Mucosa of gallbladder (tissue), 1 donor: Measurements from ENCODE around the gene CRY2. TPM values are rescaled to one million over a fixed set of nuclear protein-coding genes. Genes with fewer than 3 reads are reported as not detected.
"Not testable (repeated sequence)": the region's sequence is repeated elsewhere in the genome, so short reads cannot be mapped to it uniquely, and the experiment has no call there.

Source experiments
- DNase-seq: peaks from one replicate; pipeline ENCODE4 v3.0.0-alpha.2; 2020; ENCODE audit warnings: low spot score
- total RNA-seq: library from RNA; stranded (reverse); gene quantifications from one replicate; pipeline ENCODE4 v1.2.1, GENCODE V29; 2021
- donor health status: DM: no; HTN: no; CAD: no.

CRY2 gene
- total RNA-seq, result 61.9 TPM

DNA sequence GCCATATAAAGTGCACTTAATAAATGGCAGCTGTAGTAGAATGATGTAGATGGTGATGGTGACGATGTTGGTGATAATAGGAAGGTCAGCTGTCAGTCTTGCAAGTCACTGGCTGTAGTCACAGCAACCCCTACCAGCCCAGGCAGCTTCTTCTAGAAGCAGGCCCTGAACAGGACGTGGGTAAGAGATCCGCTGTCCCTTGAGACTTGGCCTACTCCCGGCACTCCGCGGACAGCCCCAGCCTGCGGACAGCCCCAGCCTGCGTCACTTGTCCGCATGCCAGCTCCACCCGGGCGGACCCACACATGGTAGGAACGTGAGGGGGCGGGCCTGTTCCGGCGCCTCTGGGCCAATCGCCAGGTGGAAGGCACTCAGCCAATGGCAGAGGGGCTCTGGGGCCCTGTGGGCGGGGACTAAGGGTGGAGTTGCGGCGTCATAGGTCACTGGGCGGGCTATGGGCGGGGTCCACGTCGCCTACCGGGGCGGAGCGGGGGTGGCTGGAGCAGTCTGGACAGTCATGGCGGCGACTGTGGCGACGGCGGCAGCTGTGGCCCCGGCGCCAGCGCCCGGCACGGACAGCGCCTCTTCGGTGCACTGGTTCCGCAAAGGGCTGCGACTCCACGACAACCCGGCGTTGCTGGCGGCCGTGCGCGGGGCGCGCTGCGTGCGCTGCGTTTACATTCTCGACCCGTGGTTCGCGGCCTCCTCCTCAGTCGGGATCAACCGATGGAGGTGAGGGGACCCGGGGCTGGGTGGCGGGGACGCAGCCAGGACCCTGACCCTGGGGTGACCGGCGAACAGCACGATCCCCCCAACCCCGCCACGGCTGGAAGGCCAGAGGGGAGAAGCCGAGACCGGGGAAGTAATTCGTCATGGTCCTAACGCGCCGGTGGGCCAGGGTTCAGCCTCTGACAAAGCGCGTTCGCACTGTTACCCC, at the start of gene CRY2:
CRY2 (plus strand) TSS at position 502 of the 937 bp plus-strand sequence; CDS start at position 518, 16 bp downstream.
- peak; percentile 99 for DNase-seq

GRCh38 chr11:45798793-45799441, 48.4 kb upstream of the CRY2 start:
- no peak for DNase-seq

DNA sequence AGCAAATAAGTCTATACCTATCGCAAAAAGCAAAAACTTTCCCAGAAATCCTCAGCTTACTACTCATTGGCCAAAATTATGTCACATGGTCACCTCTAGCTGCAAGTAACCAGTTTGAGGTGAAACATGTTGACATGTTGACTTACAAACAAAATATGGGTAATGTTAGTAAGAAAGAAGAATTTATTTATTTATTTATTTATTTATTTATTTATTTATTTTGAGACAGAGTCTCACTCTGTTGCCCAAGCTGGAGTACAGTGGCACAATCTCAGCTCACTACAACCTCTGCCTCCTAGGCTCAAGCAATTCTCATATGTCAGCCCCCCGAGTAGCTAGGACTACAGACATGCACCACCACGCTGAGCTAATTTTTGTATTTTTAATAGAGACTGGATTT, 47.7 kb upstream of the CRY2 start:
- DNase-seq, result no peak

DNA sequence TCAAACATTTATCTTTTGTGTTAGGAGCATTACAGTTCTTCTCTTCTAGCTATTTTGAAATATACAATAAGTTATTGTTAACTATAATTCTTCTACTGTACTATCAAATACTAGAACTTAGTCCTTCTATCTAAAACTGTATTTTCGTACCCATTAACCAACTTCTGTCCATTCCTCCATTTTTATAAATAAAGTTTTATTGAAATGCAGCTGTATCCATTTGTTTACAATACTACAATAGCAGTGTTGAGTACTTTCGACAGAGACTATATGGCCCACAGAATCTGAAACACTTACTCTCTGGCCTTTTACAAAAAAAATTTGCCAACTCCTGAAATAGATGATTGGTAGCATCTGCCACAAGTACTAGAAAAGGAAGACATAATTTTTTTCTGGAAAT, 47.0 kb upstream of the CRY2 start:
- DNase-seq, result no peak

DNA sequence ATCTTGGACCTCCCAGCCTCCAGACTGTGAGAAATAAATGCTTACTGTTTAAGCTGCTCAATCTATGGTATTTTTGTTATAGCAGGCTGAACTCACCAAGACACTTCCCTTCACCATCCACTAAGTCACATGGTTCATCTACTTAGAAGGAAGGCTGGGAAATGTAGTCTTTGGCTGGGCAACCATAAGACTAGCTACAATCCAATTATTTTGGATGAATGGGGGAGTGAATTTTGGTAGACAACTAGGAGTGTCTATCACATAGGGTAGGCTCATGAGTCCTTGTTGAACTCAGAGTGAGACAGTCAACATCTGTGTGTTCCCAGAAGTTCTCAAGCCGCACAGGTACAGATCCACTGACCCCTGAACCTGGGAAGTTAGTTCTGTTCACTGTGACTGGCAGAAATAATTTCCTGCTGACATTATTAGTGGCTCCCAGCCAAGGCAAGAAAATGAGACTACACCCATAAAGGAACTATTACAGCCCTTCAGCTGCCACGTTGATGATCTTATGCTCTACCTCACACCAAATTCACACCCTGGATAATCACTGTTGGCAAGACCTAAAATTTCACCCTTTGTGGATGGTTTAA, 45.5 kb upstream of the CRY2 start:
- peak; percentile 63 for DNase-seq

DNA sequence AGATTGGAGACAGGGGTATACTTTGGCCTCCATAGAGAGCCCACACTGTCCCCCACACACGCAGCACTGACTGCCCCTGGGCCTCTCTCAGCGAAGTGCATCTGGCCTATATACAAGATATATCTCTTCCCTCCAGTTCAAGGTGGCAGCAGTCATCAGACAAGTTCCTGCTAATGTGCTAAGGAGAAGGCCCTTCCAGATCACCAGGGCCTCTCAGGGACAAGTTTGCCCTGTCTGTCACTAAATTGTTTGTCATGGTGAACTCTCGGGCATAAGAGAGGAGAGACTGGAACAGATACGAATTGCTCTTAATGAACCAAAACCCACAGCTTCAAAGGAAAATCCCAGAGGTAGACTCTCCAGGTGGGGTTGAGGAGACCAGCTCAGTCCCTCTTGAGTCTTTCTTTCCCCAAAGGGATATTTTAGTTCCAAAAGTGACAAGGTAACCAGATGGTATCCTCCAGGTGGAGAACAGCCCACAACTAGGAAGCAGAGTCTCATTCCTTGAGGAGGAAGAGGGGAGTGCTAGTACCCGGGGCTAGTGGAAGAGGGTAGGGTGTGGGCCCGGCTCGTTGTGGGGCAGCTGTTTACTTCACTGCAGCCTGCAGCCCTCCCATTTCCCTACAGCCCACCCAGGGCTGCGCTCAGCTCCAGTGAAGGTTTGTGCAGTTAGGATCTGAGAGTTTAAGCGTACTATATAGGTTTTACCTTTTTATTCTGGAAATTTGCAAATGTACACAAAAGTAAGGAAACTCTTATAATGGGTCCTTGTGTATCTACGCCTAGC, 44.6 kb upstream of the CRY2 start:
- no peak for DNase-seq

DNA sequence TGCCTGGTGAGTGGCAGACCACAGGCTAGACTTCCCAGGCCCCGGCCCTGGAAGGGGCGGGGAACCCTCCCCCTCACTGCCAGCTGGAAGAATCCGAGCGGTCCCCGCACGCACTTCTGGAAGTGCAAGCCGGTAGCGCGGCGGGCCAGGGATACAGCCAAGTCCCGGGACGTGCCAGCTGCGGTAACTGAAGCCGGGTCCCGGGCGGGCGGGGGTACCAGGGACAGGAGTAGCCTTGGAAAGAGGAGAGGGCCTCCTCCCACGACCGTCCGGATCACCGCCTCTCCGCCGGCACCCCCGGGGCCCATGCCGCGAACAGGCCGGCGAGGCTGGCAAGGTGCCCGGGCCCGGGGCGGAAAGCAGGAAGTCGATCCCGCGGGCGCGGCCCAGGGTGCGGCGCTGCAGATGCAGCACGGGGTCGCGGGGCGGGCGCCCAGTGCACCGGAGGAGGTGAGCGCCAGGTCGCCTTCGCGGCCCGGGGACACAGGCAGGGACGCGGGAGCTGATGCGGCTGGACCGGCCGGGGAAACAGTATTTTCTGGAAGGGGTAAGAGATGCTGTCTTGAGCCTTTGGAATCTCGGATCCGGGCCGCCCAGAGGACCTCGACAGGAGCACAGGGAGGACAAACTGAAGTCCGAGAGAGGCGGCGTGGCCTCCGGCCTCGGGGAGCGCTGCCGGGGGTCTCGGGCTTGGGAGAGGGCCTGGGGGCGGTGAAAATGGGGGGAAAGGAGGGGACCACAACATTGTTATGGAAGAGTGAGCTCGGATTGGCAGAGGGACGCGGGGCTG, 43.1 kb upstream of the CRY2 start:
- peak; percentile 80 for DNase-seq

GRCh38 chr11:45804761-45805304, 42.4 kb upstream of the CRY2 start, which contains the start of gene SLC35C1:
Gene SLC35C1 (plus strand): TSS chr11:45805149. CDS start chr11:45805802, 653 bp downstream.
- DNase-seq, result peak; percentile 97

GRCh38 chr11:45805305-45806071, 41.8 kb upstream of the CRY2 start:
- no peak for DNase-seq

DNA sequence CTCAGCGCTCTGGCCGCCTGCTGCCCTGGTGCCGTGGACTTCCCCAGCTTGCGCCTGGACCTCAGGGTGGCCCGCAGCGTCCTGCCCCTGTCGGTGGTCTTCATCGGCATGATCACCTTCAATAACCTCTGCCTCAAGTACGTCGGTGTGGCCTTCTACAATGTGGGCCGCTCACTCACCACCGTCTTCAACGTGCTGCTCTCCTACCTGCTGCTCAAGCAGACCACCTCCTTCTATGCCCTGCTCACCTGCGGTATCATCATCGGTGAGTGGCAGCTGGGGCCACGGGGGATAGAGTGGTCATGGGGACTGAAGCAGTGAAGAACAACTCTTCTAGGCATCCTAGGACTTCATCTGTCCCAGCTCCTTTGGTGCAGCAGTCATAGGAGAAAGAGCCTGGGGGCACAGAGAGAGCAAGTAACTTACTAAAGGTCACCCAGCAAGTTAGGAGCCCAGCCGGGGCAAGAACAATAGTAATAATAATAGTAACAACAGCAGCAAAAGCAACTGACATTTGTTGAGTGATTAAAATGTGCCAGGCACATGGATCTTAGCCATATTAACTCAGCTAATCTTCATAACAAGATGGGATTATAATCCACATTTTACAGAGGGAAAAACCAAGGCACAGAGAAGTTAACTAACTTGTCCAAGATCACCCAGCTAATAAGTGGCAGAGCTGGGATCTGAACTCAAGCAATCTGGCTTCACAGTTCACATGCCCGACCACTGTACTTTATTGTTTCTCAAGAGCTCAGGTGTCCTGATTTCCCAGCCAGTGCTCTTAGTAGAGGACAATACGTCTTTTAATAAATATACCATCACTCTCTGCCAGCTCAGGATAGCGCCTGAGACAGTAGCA, 41.0 kb upstream of the CRY2 start:
- DNase-seq, result no peak

DNA sequence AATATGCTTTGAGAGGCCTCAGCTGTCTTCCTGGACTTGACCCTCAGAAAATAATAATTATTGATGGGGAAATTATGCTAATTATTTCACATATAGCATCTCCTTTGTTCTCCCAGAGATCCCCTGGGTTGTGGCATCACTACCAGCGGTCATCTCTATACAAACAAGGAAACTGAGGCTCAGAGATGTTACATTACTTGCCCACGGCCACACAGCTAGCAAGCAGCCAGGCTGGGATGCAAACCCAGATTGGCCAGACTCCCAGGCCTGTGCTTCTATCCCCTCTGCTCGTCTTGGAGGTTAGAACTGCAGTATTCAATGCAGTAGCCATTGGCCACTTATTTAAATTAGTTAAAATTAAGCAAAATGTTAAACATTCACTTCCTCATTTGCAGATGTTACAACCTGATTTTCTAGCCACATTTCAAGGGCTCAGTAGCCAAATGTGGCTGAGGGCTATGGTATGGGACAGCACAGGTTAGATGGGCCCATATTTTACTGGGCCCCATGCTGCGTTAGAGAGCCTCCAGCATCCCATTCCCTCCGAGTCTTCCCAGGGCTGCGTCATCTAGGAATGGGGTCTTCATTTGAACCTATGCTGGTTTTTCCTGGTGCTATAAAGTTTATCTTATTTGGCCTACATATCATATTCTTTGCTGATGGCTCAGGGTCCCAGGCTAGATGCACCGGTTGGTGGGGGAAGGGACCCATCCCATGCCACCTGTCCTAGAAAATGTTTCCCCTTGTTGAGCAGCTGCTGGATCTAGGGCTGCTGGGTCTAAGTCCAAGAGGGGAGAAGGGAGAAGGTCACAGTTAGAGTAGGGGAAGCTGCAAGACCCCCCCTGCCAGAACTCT, 40.1 kb upstream of the CRY2 start:
- DNase-seq, result no peak

GRCh38 chr11:45807792-45808238, 39.5 kb upstream of the CRY2 start:
- DNase-seq, result no peak

- DNase-seq, result not testable (repeated sequence)
Measured at GRCh38 chr11:45808427-45808826, 38.8 kb upstream of the CRY2 start.

GRCh38 chr11:45809456-45810395, 37.5 kb upstream of the CRY2 start:
- no peak for DNase-seq

- DNase-seq, result no peak
Measured at GRCh38 chr11:45810431-45811108, 36.7 kb upstream of the CRY2 start.

DNA sequence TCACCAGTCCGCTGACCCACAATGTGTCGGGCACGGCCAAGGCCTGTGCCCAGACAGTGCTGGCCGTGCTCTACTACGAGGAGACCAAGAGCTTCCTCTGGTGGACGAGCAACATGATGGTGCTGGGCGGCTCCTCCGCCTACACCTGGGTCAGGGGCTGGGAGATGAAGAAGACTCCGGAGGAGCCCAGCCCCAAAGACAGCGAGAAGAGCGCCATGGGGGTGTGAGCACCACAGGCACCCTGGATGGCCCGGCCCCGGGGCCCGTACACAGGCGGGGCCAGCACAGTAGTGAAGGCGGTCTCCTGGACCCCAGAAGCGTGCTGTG, 36.2 kb upstream of the CRY2 start:
- no peak for DNase-seq
